GM12875 (cell line): ENCODE measurements around the gene FASLG.

ENCODE experiments used
- H3K4me3 ChIP-seq: one replicate; pipeline ENCODE4 v1.5.1; 2011; ENCODE audit warnings: low read depth, low read length, control low read depth
- CTCF ChIP-seq: IDR thresholded peaks from 2 replicates; pipeline ENCODE4 v1.5.1; 2011; ENCODE audit warnings: low read depth, mild to moderate bottlenecking, control low read depth, inconsistent platforms, low read length, moderate library complexity, borderline replicate concordance; ENCODE audit not compliant: insufficient read depth

Gene FASLG

GRCh38 chr1:172630868-172631267 is 28.0 kb upstream of the FASLG start:
- TF ChIP-seq CTCF, result no peak
- no peak overlapping the region for H3K4me3 ChIP-seq

GRCh38 chr1:172637522-172637921 is 21.4 kb upstream of the FASLG start:
- TF ChIP-seq CTCF, result no peak

GRCh38 chr1:172638249-172638648 is 20.7 kb upstream of the FASLG start:
- TF ChIP-seq CTCF, result no peak
- no peak overlapping the region for H3K4me3 ChIP-seq

More at GRCh38 chr1:172637522-172637921, 21.4 kb upstream of the FASLG start:
- no peak overlapping the region for H3K4me3 ChIP-seq

GRCh38 chr1:172638885-172639831 is 19.7 kb upstream of the FASLG start:
- H3K4me3 ChIP-seq, result no peak overlapping the region
- TF ChIP-seq CTCF, result no peak

- no peak for TF ChIP-seq CTCF
- H3K4me3 ChIP-seq, result no peak overlapping the region
Observed at GRCh38 chr1:172640111-172640510, 18.8 kb upstream of the FASLG start.

- no peak overlapping the region for H3K4me3 ChIP-seq
- no peak for TF ChIP-seq CTCF
Observed at GRCh38 chr1:172641492-172641891, 17.4 kb upstream of the FASLG start.

- no peak overlapping the region for H3K4me3 ChIP-seq
- TF ChIP-seq CTCF, result no peak
Observed at GRCh38 chr1:172642970-172643369, 15.9 kb upstream of the FASLG start.
